PC-3 (cell line): ENCODE measurements around the gene CTNS. TPM values are rescaled to one million over a fixed set of nuclear protein-coding genes. Genes with fewer than 3 reads are reported as not detected.

ENCODE experiments used
- ATAC-seq: fragments of 200-7000 bp; cut with Tn5 transposase; 2 replicates; pipeline ENCODE4 v1.9.1; 2020; ENCODE audit warnings: mild to moderate bottlenecking, moderate library complexity
- BruUV-seq: library from RNA; stranded (reverse); fragments of 400-500 nt; replicated peaks from 2 replicates; lab custom pipeline; 2021; lab: Mats Ljungman, UMichigan
- CTCF ChIA-PET: fragments of 300-600 bp; sonication (Branson Sonifier 250); formaldehyde crosslinking; loops from one replicate; lab custom pipeline; 2022; ENCODE audit warnings: antibody characterized with exemption; lab: Charles Lee
- POLR2A ChIA-PET: fragments of 300-600 bp; sonication (Branson Sonifier 250); formaldehyde crosslinking; loops from one replicate; lab custom pipeline; 2022; ENCODE audit warnings: antibody characterized with exemption; ENCODE audit not compliant: unreplicated experiment; lab: Charles Lee
- DNase-seq: peaks from one replicate; pipeline ENCODE4 v3.0.0-alpha.2; 2015
- H2AFZ ChIP-seq: fragments of 300-600 bp; sonication (generic); 2 replicates; pipeline ENCODE4 v1.6.0; 2016; ENCODE audit warnings: antibody characterized with exemption, low read length
- H3F3A ChIP-seq: fragments of 300-600 bp; sonication (generic); one replicate; pipeline ENCODE4 v1.6.0; 2017; ENCODE audit warnings: antibody characterized with exemption, low read length, control low read depth, mild to moderate bottlenecking; ENCODE audit not compliant: unreplicated experiment
- H3K27ac ChIP-seq: fragments of 300-600 bp; sonication (generic); 2 replicates; pipeline ENCODE4 v1.5.1; 2016; ENCODE audit warnings: mild to moderate bottlenecking, low read length
- H3K27me3 ChIP-seq: fragments of 300-600 bp; sonication (generic); 2 replicates; pipeline ENCODE4 v1.6.1; 2016; ENCODE audit warnings: low read length, mixed read lengths
- H3K36me3 ChIP-seq: fragments of 300-600 bp; sonication (generic); 2 replicates; pipeline ENCODE4 v1.6.1; 2016; ENCODE audit warnings: low read depth, mixed run types, low read length, mixed read lengths
- H3K4me1 ChIP-seq: fragments of 300-600 bp; sonication (generic); 2 replicates; pipeline ENCODE4 v1.5.1; 2016; ENCODE audit warnings: low read length; ENCODE audit not compliant: insufficient read depth
- H3K4me2 ChIP-seq: fragments of 300-600 bp; sonication (generic); 2 replicates; pipeline ENCODE4 v1.6.0; 2016; ENCODE audit warnings: low read length
- H3K4me3 ChIP-seq: fragments of 300-600 bp; sonication (generic); 2 replicates; pipeline ENCODE4 v1.5.1; 2016; ENCODE audit warnings: mild to moderate bottlenecking, low read length, mixed read lengths
- H3K79me2 ChIP-seq: fragments of 300-600 bp; sonication (generic); 2 replicates; pipeline ENCODE4 v1.6.1; 2017; ENCODE audit warnings: low read length, mixed read lengths
- H3K9ac ChIP-seq: fragments of 300-600 bp; sonication (generic); 2 replicates; pipeline ENCODE4 v1.6.0; 2016; ENCODE audit warnings: mild to moderate bottlenecking, low read length
- H3K9me2 ChIP-seq: fragments of 300-600 bp; sonication (generic); replicated peaks from 2 replicates; pipeline ENCODE4 v1.6.1; 2016; ENCODE audit warnings: mixed run types, low read length, mixed read lengths
- H3K9me3 ChIP-seq: fragments of 300-600 bp; sonication (generic); 2 replicates; pipeline ENCODE4 v1.6.1; 2016; ENCODE audit warnings: low read length, mixed read lengths
- H4K20me1 ChIP-seq: fragments of 300-600 bp; sonication (generic); 2 replicates; pipeline ENCODE4 v1.6.1; 2016; ENCODE audit warnings: low read length, mixed read lengths
- CTCF ChIP-seq: fragments of 300-600 bp; sonication (generic); conservative IDR thresholded peaks from 2 replicates; pipeline ENCODE4 v1.5.1; 2017; ENCODE audit warnings: antibody characterized with exemption, low read depth, mild to moderate bottlenecking, low read length
- EZH2 ChIP-seq: fragments of 300-600 bp; sonication (generic); IDR thresholded peaks from one replicate; pipeline ENCODE4 v1.6.1; 2017; ENCODE audit warnings: antibody characterized with exemption, mild to moderate bottlenecking, low read length; ENCODE audit not compliant: unreplicated experiment
- EZH2phosphoT487 ChIP-seq: fragments of 300-600 bp; sonication (generic); IDR thresholded peaks from 2 replicates; pipeline ENCODE4 v1.6.1; 2018; ENCODE audit warnings: mild to moderate bottlenecking, antibody characterized with exemption, low read length, borderline replicate concordance
- intact Hi-C: fragments of 100-400 bp; cut with micrococcal nuclease; formaldehyde crosslinking; loops from 2 replicates; pipeline ENCODE4 v1.9.0; 2023
- total RNA-seq: library from RNA; depleted of rRNA; stranded (reverse); fragments of >200 nt; gene quantifications from 2 replicates; pipeline ENCODE4 v1.2.3, GENCODE V29; 2014

Gene CTNS
- total RNA-seq, 1 experiment from 2014 or later: 10.2 TPM

- ATAC-seq (no peak), DNase-seq (no peak)
- H3K36me3 ChIP-seq: no peaks in the 10 kb centered on the region; the same call in 1 of the 2 replicates
- no peak overlapping the region for H3K4me2 ChIP-seq
- CTCF ChIA-PET: no interaction called here
- no peak overlapping the region for H2AFZ ChIP-seq
- H3K4me1 ChIP-seq: no peaks in the 10 kb centered on the region
- intact Hi-C loops: loop anchor here (5.0 kb wide), 1 partner anchor 50 kb away; no protein-coding TSS in a partner anchor
- H4K20me1 ChIP-seq: no peaks in the 10 kb centered on the region
- H3K27ac ChIP-seq: no peak overlapping the region
- H3K27me3 ChIP-seq: no peaks in the 10 kb centered on the region
- H3F3A ChIP-seq: no peaks in the 10 kb centered on the region
- H3K9me2 ChIP-seq: no peaks in the 10 kb centered on the region
- no peak overlapping the region for H3K9ac ChIP-seq
- H3K4me3 ChIP-seq: no peak overlapping the region
- no peaks in the 10 kb centered on the region for H3K79me2 ChIP-seq
- no peaks in the 10 kb centered on the region for H3K9me3 ChIP-seq
- TF ChIP-seq EZH2phosphoT487 (no peak), EZH2 (no peak), CTCF (no peak)
- BruUV-seq: no TSS peak
- POLR2A ChIA-PET: no interaction called here
These were observed 45.5 kb downstream of the CTNS start for GRCh38 chr17:3682033-3682432.

- no TSS peak for BruUV-seq
- Histone ChIP-seq H3K4me2 (no peak overlapping the region), H3K27ac (no peak overlapping the region), H2AFZ (no peak overlapping the region), H4K20me1 (no peaks in the 10 kb centered on the region), H3K9me2 (no peaks in the 10 kb centered on the region), H3K79me2 (no peaks in the 10 kb centered on the region), H3K4me1 (no peaks in the 10 kb centered on the region), H3K4me3 (no peak overlapping the region), H3K9me3 (no peaks in the 10 kb centered on the region), H3F3A (no peaks in the 10 kb centered on the region), H3K9ac (no peak overlapping the region), H3K27me3 (no peaks in the 10 kb centered on the region), H3K36me3 (no peaks in the 10 kb centered on the region; the same call in 1 of the 2 replicates)
- ChIA-PET POLR2A (no interaction called here), CTCF (no interaction called here)
- intact Hi-C loops: loop anchor here (5.0 kb wide), 1 partner anchor 49 kb away; no protein-coding TSS in a partner anchor
- peak; percentile 62; the same call in 1 of the 2 replicates for ATAC-seq
- no peak for TF ChIP-seq EZH2
- peak; percentile 75 for TF ChIP-seq CTCF
- peak; percentile 35 for DNase-seq
These were observed 46.5 kb downstream of the CTNS start for GRCh38 chr17:3683054-3683511.

GRCh38 chr17:3685174-3685573 lies 48.6 kb downstream of the CTNS start:
- Histone ChIP-seq H3K36me3 (no peaks in the 10 kb centered on the region; the same call in 1 of the 2 replicates), H3K9me3 (no peaks in the 10 kb centered on the region), H3K4me3 (no peak overlapping the region), H3F3A (no peaks in the 10 kb centered on the region), H3K79me2 (no peaks in the 10 kb centered on the region), H2AFZ (no peak overlapping the region), H4K20me1 (no peaks in the 10 kb centered on the region), H3K4me1 (no peaks in the 10 kb centered on the region), H3K9me2 (no peaks in the 10 kb centered on the region), H3K27ac (no peak overlapping the region), H3K4me2 (no peak overlapping the region), H3K27me3 (no peaks in the 10 kb centered on the region), H3K9ac (no peak overlapping the region)
- BruUV-seq: no TSS peak
- no peak for DNase-seq
- TF ChIP-seq EZH2 (no peak), EZH2phosphoT487 (no peak), CTCF (no peak)
- intact Hi-C loops: no loop called here
- ATAC-seq: no peak
- POLR2A ChIA-PET: no interaction called here
- CTCF ChIA-PET: no interaction called here
